PC-9 (cell line): ENCODE results near the gene CDK2AP2. TPM values are rescaled to one million over a fixed set of nuclear protein-coding genes. Genes with fewer than 3 reads are reported as not detected.

Experiments
- BruUV-seq: library from RNA; stranded (reverse); fragments of 400-500 nt; replicated peaks from 2 replicates; lab custom pipeline; 2021; lab: Mats Ljungman, UMichigan
- CTCF ChIA-PET: fragments of 300-600 bp; sonication (Branson Sonifier 250); formaldehyde crosslinking; loops from one replicate; lab custom pipeline; 2022; ENCODE audit warnings: antibody characterized with exemption; lab: Charles Lee
- POLR2A ChIA-PET: fragments of 300-600 bp; sonication (Branson Sonifier 250); formaldehyde crosslinking; loops from one replicate; lab custom pipeline; 2022; ENCODE audit warnings: antibody characterized with exemption; ENCODE audit not compliant: unreplicated experiment; lab: Charles Lee
- DNase-seq, 2 experiments: peaks; one replicate each; pipeline versions ENCODE4 v3.0.0 to v3.0.0-alpha.2; 2015 to 2022; ENCODE audit warnings: mixed read lengths in 1 of 2
- H2AFZ ChIP-seq: fragments of 200-600 bp; sonication (generic); 2 replicates; pipeline ENCODE4 v1.8.1; 2017; ENCODE audit warnings: antibody characterized with exemption
- H3F3A ChIP-seq: fragments of 200-600 bp; sonication (generic); 2 replicates; pipeline ENCODE4 v1.8.1; 2017; ENCODE audit warnings: antibody characterized with exemption, mild to moderate bottlenecking, low read depth; ENCODE audit not compliant: insufficient read depth
- H3K27ac ChIP-seq: fragments of 200-600 bp; sonication (generic); 2 replicates; pipeline ENCODE4 v1.6.1; 2016; ENCODE audit warnings: mixed run types
- H3K27me3 ChIP-seq: fragments of 200-600 bp; sonication (generic); 2 replicates; pipeline ENCODE4 v1.6.1; 2016; ENCODE audit warnings: low read depth, mixed run types; ENCODE audit not compliant: insufficient read depth
- H3K36me3 ChIP-seq: fragments of 200-600 bp; sonication (generic); 2 replicates; pipeline ENCODE4 v1.6.1; 2016; ENCODE audit warnings: low read depth, mixed run types
- H3K4me1 ChIP-seq: fragments of 200-600 bp; sonication (generic); replicated peaks from 2 replicates; pipeline ENCODE4 v1.6.1; 2016; ENCODE audit warnings: mixed run types; ENCODE audit not compliant: insufficient read depth
- H3K4me2 ChIP-seq: fragments of 200-600 bp; sonication (generic); 2 replicates; pipeline ENCODE4 v1.6.1; 2017; ENCODE audit warnings: mixed run types
- H3K4me3 ChIP-seq: fragments of 200-600 bp; sonication (generic); 2 replicates; pipeline ENCODE4 v1.6.1; 2016; ENCODE audit warnings: mixed run types
- H3K79me2 ChIP-seq: fragments of 200-600 bp; sonication (generic); 2 replicates; pipeline ENCODE4 v1.6.1; 2017; ENCODE audit warnings: low read depth, mixed run types
- H3K9me2 ChIP-seq: fragments of 200-600 bp; sonication (generic); 2 replicates; pipeline ENCODE4 v1.8.1; 2017; ENCODE audit warnings: mild to moderate bottlenecking; ENCODE audit not compliant: insufficient read depth
- H3K9me3 ChIP-seq: fragments of 200-600 bp; sonication (generic); 2 replicates; pipeline ENCODE4 v1.8.1; 2016; ENCODE audit warnings: low read depth; ENCODE audit not compliant: insufficient read depth
- H4K20me1 ChIP-seq: fragments of 200-600 bp; sonication (generic); 2 replicates; pipeline ENCODE4 v1.8.1; 2017; ENCODE audit not compliant: insufficient read depth
- CTCF ChIP-seq: fragments of 200-600 bp; sonication (generic); conservative IDR thresholded peaks from 2 replicates; pipeline ENCODE4 v1.6.1; 2017; ENCODE audit warnings: mixed run types, antibody characterized with exemption, mild to moderate bottlenecking, moderate library complexity
- EZH2 ChIP-seq: fragments of 200-600 bp; sonication (generic); IDR thresholded peaks from 2 replicates; pipeline ENCODE4 v1.8.0; 2017; ENCODE audit warnings: antibody characterized with exemption, low read depth
- intact Hi-C: fragments of 100-400 bp; cut with micrococcal nuclease; formaldehyde crosslinking; loops from one replicate; pipeline ENCODE4 v1.10.0; 2022; ENCODE audit not compliant: unreplicated experiment
- total RNA-seq: library from RNA; stranded (reverse); gene quantifications from 2 replicates; pipeline ENCODE4 v1.2.3, GENCODE V29; 2021

Gene CDK2AP2
- total RNA-seq, 1 experiment from 2014 or later, result 80.0 TPM

DNA sequence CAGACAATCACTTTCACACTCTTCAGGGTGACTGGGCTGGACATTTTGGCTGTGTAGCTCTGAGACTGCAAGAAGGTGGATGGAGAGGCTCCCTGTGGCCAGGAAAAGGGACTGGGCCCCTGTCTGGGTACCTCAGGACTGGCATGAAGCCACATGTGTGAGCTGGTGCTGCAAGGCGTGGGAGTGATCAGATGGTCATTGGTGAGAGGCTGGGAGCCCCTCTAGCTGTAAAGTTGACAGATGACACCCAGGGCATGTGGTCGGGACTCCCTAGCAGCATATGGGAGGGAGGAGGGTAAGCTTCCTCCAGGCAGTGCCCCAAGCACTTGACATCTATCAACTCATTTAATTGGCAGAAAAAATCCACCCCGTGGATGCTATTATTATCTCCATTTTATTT is 34.2 kb upstream of the CDK2AP2 start:
- Histone ChIP-seq H3K4me3 (no peak overlapping the region), H3F3A (no peaks in the 10 kb centered on the region), H3K4me2 (no peak overlapping the region), H3K4me1 (0 out of 2 replicates have a peak, but pooled peaks cover 7% of the 10 kb centered on the region), H3K9me3 (no peaks in the 10 kb centered on the region), H3K79me2 (no peaks in the 10 kb centered on the region), H3K27me3 (no peaks in the 10 kb centered on the region), H3K36me3 (no peaks in the 10 kb centered on the region), H3K27ac (no peak overlapping the region), H3K9me2 (no peaks in the 10 kb centered on the region), H4K20me1 (no peaks in the 10 kb centered on the region), H2AFZ (no peak overlapping the region)
- DNase-seq, result no peak
- CTCF ChIA-PET, result no interaction called here
- intact Hi-C loops, result no loop called here
- BruUV-seq, result no TSS peak
- no peak for TF ChIP-seq EZH2
- no peak for TF ChIP-seq CTCF
- POLR2A ChIA-PET, result no interaction called here

DNA sequence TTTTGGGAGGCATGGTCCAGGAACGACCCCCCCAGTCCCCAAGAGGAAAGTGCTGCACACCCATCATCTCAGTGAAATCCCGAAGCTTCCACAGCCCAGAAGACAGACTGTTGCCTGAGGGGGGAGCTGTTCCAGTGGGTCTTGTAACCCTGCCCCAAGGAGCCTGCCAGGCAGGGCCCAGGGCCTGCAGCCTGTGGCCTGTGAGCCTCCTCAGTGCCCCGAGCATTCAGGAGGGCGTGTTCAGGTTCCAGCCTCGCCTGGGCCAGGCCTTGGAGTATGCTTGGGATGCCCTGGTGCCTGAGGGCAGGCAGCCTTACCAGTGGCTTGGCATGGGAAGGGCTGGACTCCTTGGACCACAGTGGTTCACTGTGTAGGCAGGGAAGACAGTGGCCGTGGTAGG is 33.2 kb upstream of the CDK2AP2 start:
- Histone ChIP-seq H3K4me1 (0 out of 2 replicates have a peak, but pooled peaks cover 7% of the 10 kb centered on the region), H3K9me3 (no peaks in the 10 kb centered on the region), H2AFZ (no peak overlapping the region), H4K20me1 (no peaks in the 10 kb centered on the region), H3K9me2 (no peaks in the 10 kb centered on the region), H3K36me3 (no peaks in the 10 kb centered on the region), H3K27ac (no peak overlapping the region), H3K79me2 (no peaks in the 10 kb centered on the region), H3K27me3 (no peaks in the 10 kb centered on the region), H3K4me2 (no peak overlapping the region), H3F3A (no peaks in the 10 kb centered on the region), H3K4me3 (no peak overlapping the region)
- CTCF ChIA-PET, result no interaction called here
- intact Hi-C loops, result no loop called here
- POLR2A ChIA-PET, result no interaction called here
- TF ChIP-seq EZH2, result no peak
- no peak for TF ChIP-seq CTCF
- BruUV-seq, result no TSS peak
- DNase-seq, result no peak

- H3K27ac ChIP-seq, result no peak overlapping the region
- H3K79me2 ChIP-seq, result no peaks in the 10 kb centered on the region
- peaks cover 12% of the 10 kb centered on the region; the same call in 1 of the 2 replicates for H3K9me3 ChIP-seq
- no peak overlapping the region for H3K4me2 ChIP-seq
- H3K27me3 ChIP-seq, result no peaks in the 10 kb centered on the region
- no peak overlapping the region for H3K4me3 ChIP-seq
- H4K20me1 ChIP-seq, result no peaks in the 10 kb centered on the region
- H3K9me2 ChIP-seq, result no peaks in the 10 kb centered on the region
- H3F3A ChIP-seq, result no peaks in the 10 kb centered on the region
- ChIA-PET CTCF (no interaction called here), POLR2A (no interaction called here)
- intact Hi-C loops, result no loop called here
- no peak for DNase-seq
- no peaks in the 10 kb centered on the region for H3K36me3 ChIP-seq
- H3K4me1 ChIP-seq, result 0 out of 2 replicates have a peak, but pooled peaks cover 1% of the 10 kb centered on the region
- BruUV-seq, result no TSS peak
- TF ChIP-seq EZH2 (no peak), CTCF (no peak)
- H2AFZ ChIP-seq, result no peak overlapping the region
Measured at GRCh38 chr11:67539550-67539949, 31.6 kb upstream of the CDK2AP2 start.
